ENCODE measurements around the gene PLXDC2. TPM values are rescaled to one million over a fixed set of nuclear protein-coding genes. Genes with fewer than 3 reads are reported as not detected.

Gene PLXDC2
- total RNA-seq, 1 donor from 2014 or later, result 7.8 TPM

- DNase-seq (ENCODE audit: low read depth), result no peak
Measured at GRCh38 chr10:19857876-19858275, 41.6 kb downstream of the PLXDC2 start.

GRCh38 chr10:19860107-19860506 is 43.9 kb downstream of the PLXDC2 start:
- DNase-seq (ENCODE audit: low read depth), result no peak

- DNase-seq (ENCODE audit: low read depth), result no peak
Measured at GRCh38 chr10:19862811-19863515, 46.7 kb downstream of the PLXDC2 start.

- no peak for DNase-seq (ENCODE audit: low read depth)
Measured at GRCh38 chr10:19865676-19866075, 49.4 kb downstream of the PLXDC2 start.

- DNase-seq (ENCODE audit: low read depth), result no peak
Measured at GRCh38 chr10:19869370-19869769, 53.1 kb downstream of the PLXDC2 start.

DNA sequence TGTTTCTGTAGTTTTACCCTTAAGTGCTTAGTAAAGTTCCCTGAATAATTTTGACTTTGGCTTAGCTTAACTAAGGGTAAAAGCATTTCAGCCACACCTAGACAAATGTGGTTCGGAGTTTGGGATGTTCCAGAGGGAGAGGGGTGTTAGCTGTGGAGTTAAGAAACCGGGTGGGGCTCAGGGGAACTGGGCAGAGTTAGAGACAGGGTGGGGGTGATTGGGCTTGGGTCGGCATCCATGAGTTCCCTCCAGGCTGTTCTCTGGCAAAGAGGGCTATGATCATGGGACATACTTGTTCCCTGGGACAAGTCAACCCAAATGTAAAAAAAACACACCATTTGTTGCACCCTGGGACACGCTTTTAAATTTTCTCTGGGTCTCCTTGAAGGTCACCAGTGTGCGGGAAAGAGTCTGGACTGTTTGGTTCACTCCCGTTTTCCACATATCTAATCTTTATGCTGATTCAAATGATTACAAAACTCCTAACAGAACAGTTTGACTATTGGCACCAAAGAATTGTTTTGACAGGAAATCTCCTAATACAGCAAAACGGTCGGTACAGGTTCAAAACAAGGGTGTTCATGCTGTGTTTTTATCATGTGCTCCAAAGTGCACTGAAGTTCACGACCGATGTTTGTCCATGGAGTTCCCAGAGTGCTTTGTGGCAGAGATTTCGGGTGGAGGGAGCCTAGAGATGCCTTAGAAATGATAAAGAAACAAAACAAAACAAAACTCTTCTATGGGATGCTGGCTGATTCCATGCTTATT is 56.5 kb downstream of the PLXDC2 start:
- no peak for DNase-seq (ENCODE audit: low read depth)

GRCh38 chr10:19874190-19874589 is 58.0 kb downstream of the PLXDC2 start:
- no peak for DNase-seq (ENCODE audit: low read depth)

- peak; percentile 92 for DNase-seq (ENCODE audit: low read depth)
Measured at GRCh38 chr10:19874791-19875190, 58.6 kb downstream of the PLXDC2 start.

- no peak for DNase-seq (ENCODE audit: low read depth)
Measured at GRCh38 chr10:19876570-19876969, 60.3 kb downstream of the PLXDC2 start.

DNA sequence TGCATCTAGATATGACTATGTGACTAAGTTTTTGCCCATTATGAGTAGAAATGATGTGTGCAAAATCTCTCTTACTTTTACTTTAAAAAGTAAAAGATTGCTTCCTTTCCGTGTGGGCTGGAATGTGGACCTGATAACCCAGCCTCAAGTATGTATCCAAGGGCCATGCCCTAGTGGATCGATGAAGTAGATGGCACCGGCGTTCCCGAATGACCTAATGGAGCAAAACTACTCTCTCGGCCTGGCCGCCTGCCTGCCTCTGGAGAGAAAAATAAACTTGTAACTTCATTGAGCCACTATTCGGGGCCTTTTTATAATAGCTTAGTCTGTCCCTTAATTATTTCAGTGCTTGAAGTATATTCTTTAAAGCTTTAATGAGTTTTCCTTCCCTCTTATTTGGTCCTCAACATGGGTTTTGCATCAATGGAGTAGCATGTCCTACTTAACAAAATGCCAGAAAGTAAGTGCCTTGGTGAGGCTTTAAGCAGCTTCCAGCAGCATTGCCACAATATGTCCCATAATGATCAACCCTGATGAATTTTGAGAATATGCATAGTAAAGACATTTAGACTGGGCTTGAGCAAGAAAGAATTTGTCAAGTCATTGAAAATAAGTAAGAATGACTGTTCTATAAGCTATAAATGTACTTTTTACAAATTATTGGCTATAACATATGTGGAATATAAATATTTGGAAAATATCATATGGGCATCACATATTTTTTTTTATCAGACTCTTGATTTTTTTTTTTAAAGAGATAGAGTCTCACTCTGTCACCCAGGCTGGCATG is 61.4 kb downstream of the PLXDC2 start:
- no peak for DNase-seq (ENCODE audit: low read depth)

DNA sequence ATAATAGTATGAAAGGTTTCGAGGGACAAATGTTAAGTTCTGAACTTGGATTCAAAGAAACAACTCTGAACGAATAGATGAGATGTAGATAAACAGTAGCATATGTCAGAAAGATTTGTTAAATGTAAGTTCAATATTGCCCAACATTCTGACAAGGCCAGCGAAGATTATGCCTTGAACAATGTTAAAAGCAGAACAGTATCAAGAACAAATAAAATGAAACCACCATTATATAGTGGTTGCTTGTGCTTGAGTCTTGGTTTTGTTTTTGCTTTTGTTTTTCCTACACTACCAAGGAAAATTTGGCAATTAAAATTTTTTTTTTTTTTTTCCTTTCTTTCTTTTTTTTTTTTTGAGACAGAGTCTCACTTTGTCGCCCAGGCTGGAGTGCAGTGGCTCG is 66.4 kb downstream of the PLXDC2 start:
- no peak for DNase-seq (ENCODE audit: low read depth)

- no peak for DNase-seq (ENCODE audit: low read depth)
Measured at GRCh38 chr10:19888061-19888660, 71.9 kb downstream of the PLXDC2 start.

GRCh38 chr10:19889256-19889655 is 73.0 kb downstream of the PLXDC2 start:
- peak; percentile 94 for DNase-seq (ENCODE audit: low read depth)

GRCh38 chr10:19891429-19891828 is 75.2 kb downstream of the PLXDC2 start:
- no peak for DNase-seq (ENCODE audit: low read depth)

- no peak for DNase-seq (ENCODE audit: low read depth)
Measured at GRCh38 chr10:19892270-19892669, 76.0 kb downstream of the PLXDC2 start.

GRCh38 chr10:19892677-19893076 is 76.4 kb downstream of the PLXDC2 start:
- DNase-seq (ENCODE audit: low read depth), result no peak

DNA sequence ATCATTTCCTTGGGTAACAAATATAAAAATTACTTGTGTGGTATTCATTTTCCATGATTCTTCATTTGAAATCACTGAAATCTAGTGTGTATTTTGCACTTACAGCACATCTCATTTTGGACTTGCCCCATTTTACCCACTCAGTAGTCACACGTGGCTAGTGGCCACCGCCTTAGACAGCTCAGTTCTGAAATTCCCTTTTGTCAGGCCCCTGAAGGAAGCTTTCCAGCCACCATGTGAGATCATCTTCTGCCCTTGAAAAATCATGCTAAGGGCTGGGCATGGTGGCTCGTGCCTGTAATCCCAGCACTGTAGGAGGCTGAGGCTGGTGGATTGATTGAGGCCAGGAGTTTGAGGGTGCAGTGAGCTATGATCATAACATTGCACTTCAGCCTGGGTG is 79.3 kb downstream of the PLXDC2 start:
- no peak for DNase-seq (ENCODE audit: low read depth)

- DNase-seq (ENCODE audit: low read depth), result no peak
Measured at GRCh38 chr10:19902456-19902855, 86.2 kb downstream of the PLXDC2 start.

- DNase-seq (ENCODE audit: low read depth), result peak; percentile 94
Measured at GRCh38 chr10:19904202-19904661, 88.0 kb downstream of the PLXDC2 start.

- DNase-seq (ENCODE audit: low read depth), result no peak
Measured at GRCh38 chr10:19906108-19906791, 90.0 kb downstream of the PLXDC2 start.

- no peak for DNase-seq (ENCODE audit: low read depth)
Measured at GRCh38 chr10:19908991-19909696, 92.9 kb downstream of the PLXDC2 start.

Data from renal cortical epithelial cell (primary cell).